Caki2 (cell line): ENCODE data around the gene FBXO4. TPM values are rescaled to one million over a fixed set of nuclear protein-coding genes. Genes with fewer than 3 reads are reported as not detected.

ENCODE experiments used
- DNase-seq: peaks from one replicate; pipeline ENCODE4 v3.0.0-alpha.2; 2015; ENCODE audit warnings: low read depth
- in situ Hi-C: cut with HindIII; loops from 2 replicates; pipeline ENCODE4 v1.10.0; 2016; ENCODE audit warnings: low sequenced_read_pairs, low pct_unique_long_range_greater_than_20kb, mixed read lengths
- total RNA-seq: library from RNA; depleted of rRNA; stranded (reverse); fragments of >200 nt; shearing (Covaris generic); gene quantifications from 2 replicates; pipeline ENCODE4 v1.2.3, GENCODE V29; 2014; ENCODE audit warnings: low replicate concordance; rRNA removed

FBXO4 gene, protein sequence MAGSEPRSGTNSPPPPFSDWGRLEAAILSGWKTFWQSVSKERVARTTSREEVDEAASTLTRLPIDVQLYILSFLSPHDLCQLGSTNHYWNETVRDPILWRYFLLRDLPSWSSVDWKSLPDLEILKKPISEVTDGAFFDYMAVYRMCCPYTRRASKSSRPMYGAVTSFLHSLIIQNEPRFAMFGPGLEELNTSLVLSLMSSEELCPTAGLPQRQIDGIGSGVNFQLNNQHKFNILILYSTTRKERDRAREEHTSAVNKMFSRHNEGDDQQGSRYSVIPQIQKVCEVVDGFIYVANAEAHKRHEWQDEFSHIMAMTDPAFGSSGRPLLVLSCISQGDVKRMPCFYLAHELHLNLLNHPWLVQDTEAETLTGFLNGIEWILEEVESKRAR
- total RNA-seq, result 19.6 and 20.6 TPM in 2 replicates

DNA sequence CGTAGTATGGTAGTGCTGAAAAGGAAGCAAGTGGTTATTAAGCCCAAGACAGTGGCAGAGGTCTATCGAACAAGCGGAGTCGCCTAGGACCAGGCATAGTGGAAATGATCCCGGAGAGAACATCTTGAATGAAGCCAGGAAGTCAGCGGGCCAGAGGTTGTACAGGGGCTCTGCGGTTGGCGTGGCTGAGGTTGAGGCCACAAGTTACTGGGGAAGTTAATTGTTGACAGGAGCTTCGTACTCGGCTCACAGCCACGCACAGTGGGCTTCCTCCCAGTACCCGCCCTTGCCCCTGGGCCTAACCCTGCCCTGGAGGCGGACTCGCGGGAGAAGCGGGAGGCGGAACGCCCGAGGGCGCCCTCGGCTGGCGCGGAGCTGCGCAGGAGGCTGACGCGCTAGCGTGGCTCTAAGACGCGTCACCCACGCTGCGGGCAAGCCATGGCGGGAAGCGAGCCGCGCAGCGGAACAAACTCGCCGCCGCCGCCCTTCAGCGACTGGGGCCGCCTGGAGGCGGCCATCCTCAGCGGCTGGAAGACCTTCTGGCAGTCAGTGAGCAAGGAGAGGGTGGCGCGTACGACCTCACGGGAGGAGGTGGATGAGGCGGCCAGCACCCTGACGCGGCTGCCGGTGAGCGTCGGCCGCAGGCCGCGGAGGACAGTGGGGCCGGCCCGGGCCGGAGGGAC, at the start of gene FBXO4:
Gene FBXO4 (plus strand): TSS at position 410 of the 683 bp plus-strand sequence. CDS start 29 bp downstream, at position 439.
- in situ Hi-C loops, result no loop called here
- DNase-seq, result peak; percentile 83

DNA sequence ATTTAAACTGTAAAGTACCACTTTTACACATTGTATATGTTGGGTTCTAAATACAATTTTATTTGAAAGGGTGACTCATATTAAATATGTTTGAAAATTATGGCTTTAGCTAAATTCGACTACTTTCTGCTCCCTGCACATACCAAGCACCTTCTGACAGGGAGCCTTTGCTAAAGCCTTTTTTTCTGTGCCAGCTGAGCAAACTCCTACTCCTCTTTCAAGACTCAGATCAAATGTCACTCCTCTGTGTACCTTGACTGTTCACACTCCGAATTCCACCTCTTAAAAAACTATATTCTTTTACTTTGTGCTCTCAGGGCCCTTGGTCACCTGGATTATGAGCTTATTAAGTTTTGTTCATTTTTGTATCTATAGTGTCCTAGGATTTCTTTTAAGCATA, 48.4 kb upstream of the FBXO4 start:
- no peak for DNase-seq
- in situ Hi-C loops, result no loop called here

DNA sequence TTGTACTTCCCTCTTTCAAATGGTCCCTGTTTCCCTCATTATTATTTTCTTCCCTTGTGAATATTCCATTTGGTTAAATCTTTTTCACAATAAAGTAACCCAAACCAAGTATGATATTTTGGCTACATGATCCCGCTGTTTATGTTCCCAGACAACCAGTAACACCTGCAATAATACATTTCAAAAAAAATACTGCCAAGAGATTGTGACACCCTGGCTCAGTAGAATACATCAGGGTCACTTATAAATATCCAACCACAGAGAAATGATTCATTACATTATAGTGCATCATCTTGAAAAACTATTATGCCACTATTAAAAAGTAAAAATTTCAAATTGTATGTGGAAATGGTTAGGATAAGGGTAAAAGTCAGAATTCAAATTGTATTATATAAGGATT, 47.7 kb upstream of the FBXO4 start:
- in situ Hi-C loops, result no loop called here
- no peak for DNase-seq

DNA sequence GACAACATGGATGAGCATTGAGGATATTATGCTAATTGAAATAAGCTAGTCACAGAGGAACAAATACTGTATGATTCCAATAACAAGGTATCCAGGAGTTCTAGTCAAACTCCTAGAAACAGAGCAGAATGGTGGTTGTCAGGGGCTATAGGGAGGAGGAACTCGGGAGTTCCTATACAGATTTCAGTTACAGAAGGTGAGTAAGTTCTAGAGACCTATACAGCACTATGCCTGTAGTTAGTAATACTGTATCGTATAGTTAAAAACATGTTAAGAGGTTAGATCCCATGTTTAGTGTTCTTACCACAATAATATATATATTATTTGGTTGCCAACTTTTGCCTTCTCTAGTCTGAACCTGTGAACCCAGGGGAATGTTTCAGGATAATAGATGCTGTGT, 46.9 kb upstream of the FBXO4 start:
- no peak for DNase-seq
- in situ Hi-C loops, result no loop called here

DNA sequence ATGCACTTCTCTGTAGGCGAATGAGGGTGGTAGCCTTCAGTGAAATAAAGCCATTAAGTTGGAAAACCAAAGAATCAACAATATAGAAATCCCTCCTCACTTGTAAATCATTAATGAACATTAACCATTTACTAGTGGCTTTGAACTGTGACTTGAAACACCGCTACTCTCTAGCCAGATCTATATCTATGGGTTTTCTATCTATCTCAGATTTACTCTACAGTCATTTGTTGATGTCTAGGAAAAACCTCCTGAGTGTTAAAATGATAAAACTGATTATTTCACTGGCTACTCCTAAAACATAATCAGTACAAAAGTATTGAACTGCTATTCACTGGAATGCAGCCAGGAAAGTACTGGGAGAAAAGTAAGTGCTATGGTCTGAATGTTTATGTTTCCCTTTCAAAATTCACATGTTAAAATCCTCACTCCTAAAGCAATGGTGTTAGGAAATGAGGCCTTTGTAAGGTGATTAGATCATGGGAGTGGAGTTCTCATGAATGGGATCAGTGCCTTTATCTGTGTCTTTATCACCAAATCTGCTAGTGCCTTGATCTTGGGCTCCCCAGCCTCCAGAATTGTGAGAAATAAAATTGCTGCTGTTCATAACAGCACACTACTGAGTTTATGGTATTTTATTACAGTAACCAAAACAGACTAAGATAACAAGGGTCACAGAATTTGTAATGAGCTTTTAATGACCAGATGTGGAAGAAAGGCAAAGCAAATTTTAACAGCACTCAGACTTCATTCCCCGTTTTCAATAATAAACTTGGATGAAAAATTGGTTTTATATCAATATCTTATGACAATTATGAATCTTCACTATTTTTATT, 46.2 kb upstream of the FBXO4 start:
- peak; percentile 27 for DNase-seq
- in situ Hi-C loops, result no loop called here

DNA sequence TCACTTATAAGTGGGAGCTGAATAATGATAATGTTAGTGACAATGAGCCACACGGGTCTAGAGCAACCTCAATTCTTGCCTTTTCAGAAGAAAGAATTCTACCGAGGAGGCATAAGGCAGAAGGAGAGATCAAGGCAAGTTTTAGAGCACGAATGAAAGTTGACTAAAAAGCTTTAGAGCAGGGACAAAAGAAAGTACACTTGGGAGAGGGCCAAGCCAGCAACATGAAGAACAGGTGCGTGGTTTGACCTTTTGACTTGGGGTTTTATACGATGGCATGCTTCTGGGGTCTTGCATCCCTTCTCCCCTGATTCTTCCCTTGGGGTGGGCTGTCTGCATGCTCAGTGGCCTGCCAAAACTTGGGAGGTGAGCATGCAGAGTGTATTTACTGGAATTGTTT, 42.3 kb upstream of the FBXO4 start:
- in situ Hi-C loops, result no loop called here
- DNase-seq, result no peak

DNA sequence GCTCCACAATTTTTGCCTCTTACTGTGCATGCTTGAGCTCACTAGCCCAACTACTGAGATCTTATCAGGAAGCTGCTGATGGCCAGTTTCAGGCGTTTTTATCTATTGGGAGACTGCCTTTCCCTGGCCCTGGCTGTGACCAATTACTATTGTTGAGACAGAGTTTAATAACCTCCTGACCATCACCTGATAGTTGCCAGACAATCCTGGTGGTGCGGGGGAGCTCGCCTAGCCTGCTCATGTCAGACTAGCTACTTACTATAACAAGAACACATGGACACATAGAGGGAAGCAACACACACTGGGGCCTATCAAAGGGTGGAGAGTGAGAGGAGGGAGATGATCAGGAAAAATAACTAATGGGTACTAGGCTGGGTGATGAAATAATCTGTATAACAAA, 41.8 kb upstream of the FBXO4 start:
- in situ Hi-C loops, result no loop called here

DNA sequence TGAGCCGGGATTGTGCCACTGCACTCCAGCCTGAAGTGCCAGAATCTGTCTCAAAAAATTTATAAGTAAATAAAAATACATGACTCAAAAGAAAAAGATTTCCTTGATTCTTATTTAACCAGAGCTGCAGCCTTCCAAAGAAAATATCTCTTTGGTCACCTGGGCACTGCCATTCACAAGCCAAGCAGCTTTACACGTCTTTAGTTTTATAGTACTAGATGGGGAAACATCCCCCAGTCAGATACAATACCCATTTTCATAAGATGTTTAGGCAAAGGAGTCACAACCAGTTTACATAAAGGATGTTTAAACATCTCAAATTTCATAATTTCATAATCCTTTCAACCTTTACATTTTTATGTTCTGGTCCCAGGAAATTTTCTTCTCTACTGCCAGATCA, 41.1 kb upstream of the FBXO4 start:
- no peak for DNase-seq
- in situ Hi-C loops, result no loop called here

More for the DNA sequence above, 41.8 kb upstream of the FBXO4 start:
- no peak for DNase-seq

DNA sequence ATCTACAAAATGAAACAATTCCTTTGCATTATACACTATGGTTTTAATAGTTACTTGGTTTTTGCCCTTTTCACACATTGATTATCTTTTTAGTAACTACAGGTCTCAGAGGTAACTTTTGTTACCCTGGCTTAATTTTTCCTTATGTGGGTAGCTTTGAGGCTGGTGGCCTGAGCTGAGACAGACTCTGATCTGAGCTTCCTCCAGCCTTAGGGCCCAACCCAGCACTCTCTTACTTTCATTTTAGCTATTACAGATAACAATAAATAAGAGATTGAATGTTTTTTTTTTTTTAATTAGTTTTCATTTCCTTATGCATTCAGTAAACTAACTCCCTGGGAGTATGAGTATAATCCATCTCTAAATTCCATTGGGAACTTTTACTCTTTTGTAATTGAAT, 39.8 kb upstream of the FBXO4 start:
- no peak for DNase-seq
- in situ Hi-C loops, result no loop called here

DNA sequence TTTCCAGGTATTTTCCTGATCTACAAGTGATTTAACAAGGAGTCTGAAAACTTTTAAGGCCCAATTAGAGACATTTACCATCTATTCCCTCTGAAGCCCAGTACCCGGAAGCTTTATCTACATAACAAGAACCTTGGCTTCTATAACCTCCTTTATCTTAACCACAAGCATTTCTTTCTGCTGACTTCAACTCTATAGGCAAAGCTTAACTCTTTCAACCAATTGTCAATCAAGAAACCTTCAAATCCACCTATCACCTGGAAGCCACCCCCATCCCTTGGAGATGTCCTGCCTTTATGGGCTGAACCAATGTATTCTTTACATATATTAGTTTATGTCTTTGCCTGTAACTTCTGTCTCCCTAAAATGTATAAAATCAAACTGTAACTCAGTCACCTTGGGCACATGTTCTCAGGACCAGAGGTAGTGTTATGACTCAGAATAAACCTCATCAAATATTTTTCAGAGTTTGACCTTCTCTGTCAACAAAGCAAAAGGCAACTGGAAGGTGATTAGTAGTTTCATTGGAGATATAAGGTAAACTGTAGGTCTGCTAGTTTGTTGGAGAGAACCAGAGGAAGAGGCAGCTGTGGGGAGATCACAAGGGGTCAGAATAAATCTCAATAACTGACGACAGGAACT, 33.9 kb upstream of the FBXO4 start:
- in situ Hi-C loops, result no loop called here
- DNase-seq, result no peak

DNA sequence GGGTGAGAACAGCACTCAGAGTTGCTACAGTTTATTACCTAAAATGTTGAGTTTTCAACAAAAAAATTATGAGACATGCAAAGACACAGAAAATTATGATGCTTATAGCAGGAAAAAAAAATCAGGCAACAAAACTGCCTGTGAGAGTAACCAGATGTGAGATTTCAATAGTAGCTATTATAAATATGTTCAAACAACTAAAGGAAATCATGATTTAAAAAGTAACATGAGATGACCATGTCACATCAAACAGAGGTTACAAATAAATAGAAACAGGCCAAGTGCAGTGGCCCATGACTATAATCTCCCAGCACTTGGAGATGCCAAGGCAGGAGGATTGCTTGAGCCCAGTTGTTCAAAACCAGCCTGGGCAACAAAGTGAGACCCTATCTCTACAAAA, 33.0 kb upstream of the FBXO4 start:
- in situ Hi-C loops, result no loop called here
- no peak for DNase-seq

DNA sequence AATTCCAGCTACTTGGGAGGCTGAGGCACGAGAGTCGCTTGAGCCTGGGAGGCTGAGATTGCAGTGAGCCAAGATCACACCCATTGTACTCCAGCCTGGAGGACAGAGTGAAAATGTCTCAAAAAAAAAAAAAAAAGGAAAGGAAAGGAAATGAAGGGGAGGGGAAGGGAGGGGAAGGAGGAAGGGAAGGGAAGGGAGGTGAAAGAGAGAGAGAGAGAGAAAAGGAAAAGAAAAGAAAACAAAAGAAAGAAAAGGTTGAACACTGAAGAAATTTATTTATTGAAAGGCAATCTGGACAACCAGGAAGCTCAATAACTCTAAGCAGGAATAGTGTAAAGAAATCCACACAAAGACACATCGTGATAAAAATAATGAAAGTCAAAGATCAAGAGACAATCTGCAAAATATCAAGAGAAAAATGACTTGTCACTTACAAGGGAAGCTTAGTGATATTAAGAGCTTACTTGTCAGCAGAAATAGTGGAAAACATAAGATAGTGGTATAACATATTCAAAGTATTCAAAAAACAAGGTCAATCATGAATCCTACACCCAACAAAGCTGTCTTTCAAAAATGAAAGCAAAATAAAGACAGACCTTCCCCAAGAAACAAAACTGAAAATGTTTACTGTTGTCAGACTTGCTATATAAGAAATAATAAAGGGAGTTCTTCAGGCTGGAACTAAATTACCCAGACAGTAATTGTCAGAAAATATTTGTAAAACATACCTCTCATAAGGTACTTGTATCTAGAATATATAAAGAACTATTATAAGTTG, 31.8 kb upstream of the FBXO4 start:
- DNase-seq, result no peak
- in situ Hi-C loops, result no loop called here

DNA sequence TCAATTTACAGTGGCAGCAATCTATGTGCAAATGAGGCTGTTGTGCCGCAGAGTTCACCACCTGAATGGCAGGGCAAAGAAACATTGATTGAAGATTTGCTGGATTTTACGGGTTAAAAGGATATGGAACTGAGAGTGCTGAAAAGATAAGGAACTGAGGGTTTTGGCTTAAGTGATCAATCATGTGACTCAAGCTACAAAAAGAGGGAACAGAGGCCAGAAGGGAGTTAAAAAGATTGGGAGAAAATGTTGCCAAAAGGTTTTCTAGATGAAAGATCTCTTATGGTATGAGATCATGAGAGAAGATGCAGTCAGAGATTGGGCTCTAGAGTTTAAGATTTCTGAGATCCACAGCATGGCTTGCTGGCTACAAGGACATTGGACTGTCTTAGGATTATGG, 28.9 kb upstream of the FBXO4 start:
- no peak for DNase-seq
- in situ Hi-C loops, result no loop called here

DNA sequence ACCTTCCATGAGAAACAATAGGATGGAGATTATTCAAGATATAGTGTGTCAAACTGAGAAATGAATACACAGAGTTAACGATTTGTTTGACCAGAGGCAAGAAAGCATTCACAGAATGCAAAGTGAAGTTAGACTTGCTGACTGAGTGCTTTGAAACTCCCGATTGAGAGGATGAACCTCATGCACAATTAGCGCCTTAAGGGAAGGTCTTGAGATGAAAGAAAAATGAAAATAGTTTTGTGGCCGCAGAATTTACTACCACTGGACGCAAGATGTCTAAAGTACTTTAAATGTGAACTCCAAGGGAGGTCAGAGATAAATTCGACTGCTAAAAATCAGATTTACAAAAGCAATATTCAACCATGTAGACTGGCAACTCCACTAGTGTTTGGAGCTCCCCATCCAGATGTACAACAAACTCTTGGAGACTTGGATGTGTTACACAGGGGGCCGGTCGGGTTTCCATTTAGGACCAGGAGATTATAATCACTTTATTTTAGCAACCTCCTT, 21.6 kb upstream of the FBXO4 start:
- no peak for DNase-seq
- in situ Hi-C loops, result no loop called here

DNA sequence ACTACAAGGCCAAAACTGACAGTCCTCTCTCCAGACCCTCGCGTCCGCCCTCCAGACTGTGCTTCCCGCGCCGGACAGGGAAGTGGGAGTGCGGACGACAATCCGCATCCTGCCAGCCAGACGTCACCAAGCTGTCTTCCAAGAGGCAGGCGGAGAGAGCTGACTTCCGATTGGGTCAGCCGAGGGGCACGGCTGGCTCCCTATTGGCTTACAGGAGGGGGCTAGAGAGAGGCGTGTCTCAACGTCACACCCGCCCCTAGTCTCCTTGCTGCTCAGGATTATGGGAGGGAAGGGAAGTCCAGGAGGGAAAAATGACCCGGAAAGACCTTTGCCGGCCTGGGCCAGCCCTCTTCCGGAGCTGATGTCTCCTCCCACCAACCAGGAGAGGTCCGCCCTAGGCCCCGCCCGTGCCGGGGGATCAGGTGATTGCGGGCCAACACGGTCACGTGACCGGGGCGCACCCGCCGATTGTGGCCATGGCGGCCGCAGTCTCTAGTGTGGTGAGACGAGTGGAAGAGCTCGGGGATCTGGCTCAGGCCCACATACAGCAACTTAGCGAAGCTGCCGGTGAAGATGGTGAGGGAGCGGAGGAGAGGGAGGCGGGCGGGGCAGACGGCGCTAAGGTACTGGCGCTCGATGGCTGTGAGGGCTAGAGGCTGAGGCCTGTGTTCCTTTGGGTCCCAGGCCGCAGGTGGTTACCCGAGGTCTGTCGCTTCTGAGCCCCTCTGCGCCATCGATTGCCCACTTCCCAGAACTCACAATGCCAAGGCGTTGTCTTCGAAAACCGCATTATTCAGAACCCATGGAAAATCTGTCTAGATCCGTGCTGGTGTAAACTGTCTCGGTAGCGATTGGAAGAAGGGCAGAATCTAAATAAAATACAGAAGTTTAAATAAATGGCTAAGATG, 20.9 kb upstream of the FBXO4 start, which contains the start of gene RIMOC1:
Gene RIMOC1 (plus strand): TSS at position 453 of the 908 bp plus-strand sequence. CDS start 24 bp downstream, at position 477.
- DNase-seq, result peak; percentile 100
- in situ Hi-C loops, result no loop called here

DNA sequence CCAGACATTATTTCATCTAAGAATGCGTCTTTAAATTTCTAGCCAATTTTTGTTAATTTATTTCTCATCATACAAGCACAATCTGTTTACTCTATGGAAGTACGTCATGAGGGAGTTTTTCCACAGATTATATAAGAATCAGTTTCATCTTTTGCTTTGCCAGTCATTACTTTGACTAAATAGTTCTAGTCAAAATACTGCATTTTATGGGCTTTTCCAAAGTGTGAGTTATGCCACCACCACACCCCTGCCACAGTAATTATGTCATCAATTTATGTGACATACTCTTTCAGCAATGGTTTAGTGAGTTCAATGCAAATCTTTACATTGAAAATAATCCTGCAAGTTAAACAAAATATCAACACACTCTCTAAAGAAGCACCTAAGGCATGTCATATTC, 18.9 kb upstream of the FBXO4 start:
- DNase-seq, result no peak
- in situ Hi-C loops, result no loop called here
